RKO (cell line): ENCODE measurements around the gene APLP2.
A peak's percentile ranks its signal among the peaks of the same experiment; 100 is the strongest.
"Not testable (repeated sequence)": the region's sequence is repeated elsewhere in the genome, so short reads cannot be mapped to it uniquely, and the experiment has no call there.

ENCODE experiments used
- DNase-seq: peaks from one replicate; pipeline ENCODE4 v3.0.0-alpha.2; 2016; ENCODE audit warnings: low spot score

The APLP2 gene

DNA sequence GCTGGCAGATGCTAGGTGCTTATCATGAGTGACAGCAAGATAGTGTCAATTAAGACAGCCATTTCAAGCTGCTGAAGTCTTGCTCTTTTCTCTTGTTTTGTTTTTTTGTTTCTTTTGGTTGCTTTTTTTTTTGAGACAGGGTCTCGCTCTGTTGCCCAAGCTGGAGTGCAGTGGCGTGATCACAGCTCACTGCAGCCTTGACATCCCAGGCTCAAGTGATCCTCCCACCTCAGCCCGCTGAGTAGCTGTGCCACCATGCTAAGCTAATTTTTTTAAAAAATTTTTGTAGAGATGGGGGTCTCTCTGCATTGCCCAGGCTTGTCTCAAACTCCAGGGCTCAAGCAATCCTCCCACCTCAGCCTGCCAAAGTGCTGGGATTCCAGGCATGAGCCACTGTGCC is 102.3 kb downstream of the APLP2 start:
- not testable (repeated sequence) for DNase-seq

DNA sequence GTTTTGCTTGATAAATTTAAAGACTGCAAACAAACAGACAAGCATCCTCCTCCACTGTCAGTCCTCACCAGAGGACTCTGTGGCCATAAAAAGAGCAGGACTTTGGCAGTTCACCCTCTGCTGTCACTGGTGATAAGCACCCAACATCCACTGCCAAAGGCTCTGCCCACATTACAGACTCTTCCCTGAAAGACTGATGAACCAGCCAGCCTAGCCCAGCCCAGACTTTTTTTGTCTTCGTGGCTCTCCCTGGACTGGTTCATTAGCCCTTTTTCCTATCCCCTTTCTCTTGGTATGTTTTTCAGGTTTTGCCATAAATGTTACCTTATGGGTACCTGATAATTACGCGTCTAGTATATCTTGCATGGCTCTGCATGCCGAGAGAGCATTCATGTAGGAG is 104.9 kb downstream of the APLP2 start:
- DNase-seq, result no peak

DNA sequence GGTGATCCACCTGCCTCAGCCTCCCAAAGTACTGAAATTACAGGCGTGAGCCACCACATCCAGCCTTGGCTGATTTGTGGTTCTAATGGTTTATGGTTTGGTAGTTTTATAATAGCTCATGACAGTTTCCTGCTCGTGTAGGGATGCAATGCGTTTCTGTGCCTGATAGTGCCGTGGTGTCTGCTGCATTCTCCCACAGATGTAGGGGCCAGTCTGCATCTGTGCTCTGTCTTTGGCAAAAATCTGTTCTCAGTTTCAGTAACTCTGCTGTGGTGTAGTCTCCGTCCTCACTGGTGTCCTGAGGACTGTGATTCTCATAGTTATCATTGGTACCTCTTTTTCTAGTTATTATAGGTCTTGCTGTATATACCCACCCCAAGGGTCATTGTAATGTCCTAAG is 106.2 kb downstream of the APLP2 start:
- DNase-seq, result no peak

DNA sequence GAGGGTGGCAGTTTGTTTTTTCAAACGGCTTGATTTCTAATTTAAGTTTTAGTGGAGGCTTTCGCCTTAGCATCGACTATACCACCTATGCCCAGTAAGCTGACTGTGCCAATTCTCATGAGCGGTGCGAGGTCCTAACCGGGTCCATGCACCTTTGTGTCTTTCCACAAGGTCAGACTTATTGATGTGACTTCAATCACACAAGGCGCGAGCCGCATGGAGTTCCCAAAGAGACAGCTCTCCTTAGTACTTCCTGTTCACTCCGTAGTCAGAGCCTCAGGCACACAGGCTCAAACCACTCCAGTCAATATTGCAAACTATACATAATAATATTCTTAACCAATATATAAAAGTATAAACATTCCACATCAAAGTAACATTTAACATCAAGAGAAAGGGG is 108.1 kb downstream of the APLP2 start:
- no peak for DNase-seq

DNA sequence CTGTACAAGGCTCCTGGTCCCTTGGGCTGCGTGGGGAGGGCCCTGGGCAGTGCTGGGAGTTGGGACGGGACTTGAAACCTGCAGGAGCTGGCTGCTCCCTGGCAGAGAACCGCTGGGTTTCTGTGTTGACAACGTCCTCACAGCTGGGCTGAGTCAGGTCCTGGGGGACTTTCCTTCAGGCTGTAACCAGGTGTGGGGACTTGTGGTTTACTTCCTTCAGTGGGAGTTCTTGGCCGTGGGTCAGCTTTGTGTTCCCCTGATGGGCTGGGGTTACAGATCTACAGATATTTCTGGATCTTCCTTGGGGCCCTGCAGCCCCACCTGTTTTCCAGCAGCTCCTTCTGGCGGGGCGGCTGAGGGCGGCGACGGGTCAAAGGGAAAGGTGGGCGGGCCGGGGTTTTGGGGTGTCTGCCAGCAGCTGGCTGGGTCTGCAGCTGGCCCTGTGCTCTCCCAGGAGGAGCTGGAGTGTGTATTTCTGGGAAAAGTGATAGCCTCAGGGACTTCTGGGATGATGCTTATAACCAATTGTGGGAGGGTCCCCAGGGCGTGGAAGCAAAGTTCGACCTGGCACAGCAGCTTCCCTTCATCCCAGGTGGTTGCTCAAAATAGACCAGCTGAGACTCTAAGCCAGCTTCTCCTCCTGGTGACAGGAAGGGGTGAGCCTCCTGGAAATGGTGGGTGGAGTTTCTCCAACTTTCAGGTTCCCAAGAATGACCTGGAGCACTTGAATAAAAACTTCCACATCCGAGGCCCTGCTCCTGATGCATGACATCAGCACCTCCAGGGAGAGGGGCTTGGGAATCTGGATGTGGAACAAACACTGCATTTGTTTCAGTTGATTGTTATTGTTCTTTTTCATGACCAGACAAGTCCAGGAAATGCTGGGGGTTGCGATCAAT is 109.0 kb downstream of the APLP2 start:
- no peak for DNase-seq

DNA sequence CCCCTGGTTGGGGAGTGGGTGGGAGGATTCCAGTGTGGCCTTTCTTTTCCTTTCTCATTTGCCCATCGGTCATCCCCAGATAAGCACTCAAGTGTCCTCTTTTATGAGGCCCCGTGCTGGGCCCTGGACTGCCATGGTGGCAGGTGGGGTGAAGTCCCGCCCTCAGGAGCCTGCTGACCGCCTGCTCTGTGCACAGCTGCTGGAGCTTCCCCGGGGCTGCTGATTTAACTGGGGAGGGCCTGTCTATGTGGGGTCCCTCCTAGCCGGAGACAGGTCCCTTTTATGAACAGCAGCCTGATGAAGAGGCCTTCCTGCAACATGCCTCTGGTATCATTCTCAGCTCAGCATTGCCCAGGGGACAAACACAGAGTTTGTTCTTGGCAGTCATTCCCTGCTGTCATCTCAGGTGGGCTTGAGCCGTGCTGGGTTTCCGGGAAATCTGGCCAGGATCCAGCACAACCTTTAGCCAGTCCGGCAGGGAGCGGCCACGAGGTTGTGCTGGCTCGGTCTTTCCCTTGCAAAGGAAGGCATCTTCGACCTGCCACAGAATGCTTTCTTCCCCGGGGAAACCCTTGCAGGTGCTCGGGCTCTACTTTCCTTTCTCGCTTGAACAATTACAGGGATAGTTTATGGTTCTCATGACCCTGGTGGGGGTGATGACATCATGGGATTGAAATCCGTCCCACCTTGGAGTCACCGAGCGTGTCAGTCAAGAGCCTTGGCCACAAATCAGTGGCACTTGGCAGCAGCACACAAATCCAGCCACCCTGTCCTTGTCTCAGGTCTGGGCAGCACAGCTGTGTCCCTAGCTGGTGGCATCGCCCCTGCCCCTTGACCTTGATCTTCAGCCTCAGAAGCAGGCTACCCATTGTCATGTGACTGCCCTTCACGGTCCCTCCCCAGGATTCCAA is 110.0 kb downstream of the APLP2 start:
- DNase-seq, result no peak

DNA sequence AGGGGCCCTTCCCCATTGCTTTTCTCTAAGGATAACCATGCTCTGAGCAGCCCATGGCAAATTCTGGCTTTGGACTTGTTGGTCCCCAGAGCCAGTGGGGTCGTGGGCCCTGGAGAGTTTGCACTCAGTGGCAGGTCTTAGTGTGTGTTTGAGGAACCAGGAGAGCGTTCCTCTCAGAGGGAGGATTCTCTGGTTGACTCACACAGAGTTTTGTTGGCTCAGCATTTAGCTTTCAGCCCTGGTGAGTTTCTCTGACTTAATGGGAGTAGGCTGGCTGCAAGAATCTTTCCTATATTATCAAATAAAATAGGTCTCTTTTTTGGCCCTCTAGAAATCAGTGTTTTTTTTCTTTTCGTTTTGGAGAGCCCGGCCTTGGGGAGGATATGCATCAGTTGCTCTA is 110.8 kb downstream of the APLP2 start:
- DNase-seq, result no peak

DNA sequence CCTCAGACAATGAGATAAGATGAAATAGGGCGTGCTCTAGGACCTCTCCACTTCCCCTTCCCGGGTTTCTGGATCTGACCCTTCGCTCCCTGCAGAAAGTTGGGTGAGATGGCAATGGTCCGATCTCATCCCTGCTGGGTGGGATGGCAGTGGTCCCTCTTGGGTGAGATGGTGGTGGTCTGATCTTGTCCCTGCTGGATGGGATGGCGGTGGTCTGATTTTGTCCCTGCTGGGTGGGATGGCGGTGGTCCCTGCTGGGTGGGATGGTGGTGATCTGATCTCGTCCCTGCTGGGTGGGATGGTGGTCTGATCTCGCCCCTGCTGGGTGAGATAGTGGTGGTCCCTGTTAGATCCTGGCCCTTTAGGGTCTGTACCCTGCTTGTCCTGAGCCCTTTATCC is 111.2 kb downstream of the APLP2 start:
- no peak for DNase-seq

DNA sequence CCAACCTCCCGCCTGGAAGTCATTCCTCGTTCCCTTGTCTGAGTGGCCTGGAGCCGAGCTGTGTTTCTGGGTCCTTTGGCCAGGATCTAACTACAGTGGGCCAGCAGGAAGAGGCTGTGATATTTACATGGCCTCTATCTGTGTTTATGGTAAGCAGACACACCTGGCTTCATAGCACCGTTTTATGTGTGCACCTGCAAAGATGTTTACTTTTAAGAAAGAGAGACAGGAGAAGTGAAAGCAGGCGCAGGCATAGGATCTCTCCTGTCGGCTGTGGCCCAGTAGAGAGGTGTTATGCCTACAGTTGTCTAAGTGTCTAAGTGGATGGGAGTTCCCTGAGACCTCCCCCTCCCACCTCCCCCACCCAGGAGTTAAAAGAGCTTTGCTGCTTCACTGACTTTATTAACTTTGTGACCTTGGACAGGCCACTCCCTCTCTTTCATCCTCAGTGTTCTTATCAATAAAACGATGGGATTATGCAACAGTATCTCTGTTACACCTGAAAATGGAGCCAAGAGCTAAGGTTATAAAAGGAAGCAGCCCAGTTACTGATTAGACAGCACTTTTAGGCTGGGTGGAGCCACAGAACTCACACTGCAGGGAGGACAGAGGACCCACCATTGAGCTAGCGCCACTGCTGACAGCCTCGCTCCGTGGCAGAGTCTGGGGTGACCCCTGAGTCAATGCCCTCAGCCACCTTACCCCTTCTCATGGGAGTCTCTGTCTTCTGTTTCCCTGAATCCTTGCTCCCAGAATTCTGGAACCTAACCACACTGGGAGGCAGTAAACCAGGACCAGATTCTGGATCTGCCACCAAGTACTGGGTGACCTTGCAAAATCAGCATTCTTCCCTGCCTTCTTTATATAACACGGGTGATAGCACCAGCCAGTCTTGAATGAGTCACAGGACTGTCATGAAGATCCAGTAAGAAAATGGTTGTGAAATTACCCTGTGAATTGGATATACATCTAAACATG is 111.9 kb downstream of the APLP2 start:
- DNase-seq, result peak; percentile 51

DNA sequence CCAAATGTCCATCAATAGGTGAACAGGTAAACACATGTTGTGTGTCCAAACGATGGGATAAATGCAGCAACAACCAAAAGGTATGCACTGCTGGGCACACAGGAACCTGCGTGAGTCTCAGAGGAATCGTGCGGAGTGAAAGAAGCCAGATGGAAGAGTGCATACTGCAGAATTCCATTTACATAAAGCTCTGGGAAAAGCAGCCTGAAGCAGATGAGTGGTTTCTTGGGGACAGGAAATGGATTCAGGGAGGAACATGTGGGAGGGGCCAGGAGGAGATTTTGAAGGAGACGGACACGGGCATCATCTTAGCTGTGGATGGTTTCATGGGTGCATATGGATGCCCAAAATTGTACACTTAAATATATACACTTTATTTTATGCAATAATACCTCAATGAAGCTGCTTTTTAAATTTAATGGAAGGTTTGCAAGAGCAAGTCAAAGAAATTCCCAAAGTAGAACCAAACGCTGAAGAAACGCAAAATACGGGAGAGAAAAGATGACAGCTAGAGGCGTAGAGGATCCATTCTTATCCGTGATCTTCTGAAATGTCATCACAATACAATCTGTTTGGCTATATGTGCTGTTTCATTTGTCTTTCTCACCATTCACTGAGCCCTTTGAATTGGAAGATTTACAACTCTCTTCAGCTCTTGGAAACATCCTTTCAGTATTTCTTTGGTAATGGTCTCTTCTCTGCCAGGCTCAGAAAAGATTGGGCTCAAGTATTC is 114.3 kb downstream of the APLP2 start:
- DNase-seq, result no peak

DNA sequence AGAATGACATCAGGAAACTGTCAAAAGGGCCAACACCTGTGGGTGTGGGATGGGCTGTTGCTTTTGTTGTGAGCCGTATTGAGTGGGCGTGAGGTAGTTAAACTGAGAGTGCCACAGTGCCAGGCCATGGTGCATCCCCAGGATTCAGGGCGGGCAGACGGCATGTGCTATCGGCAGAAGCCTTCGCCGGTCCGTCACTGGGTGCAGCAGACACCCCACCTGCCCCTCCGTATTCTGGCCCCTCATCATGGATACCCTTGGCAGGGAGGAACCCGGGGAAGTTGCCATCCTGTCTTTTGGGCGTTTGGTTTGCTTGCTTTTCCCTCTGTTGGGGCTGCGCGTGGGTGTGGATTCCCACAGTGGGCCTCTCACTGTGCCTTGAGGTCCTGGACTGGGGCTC is 117.4 kb downstream of the APLP2 start:
- DNase-seq, result no peak

DNA sequence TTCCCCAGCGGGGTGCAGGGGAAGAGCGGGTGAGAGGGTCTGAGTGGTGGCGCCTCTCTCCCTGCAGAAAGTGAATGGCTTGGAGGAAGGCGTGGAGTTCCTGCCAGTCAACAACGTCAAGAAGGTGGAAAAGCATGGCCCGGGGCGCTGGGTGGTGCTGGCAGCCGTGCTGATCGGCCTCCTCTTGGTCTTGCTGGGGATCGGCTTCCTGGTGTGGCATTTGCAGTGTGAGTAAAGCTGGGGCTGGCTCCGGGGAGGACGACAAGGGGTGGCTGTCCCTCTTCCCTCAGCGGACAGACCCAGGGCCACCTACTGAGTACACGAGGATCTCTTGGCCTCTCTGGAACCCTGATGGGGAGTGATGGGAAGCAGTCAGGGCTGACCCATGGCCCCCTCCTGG is 118.4 kb downstream of the APLP2 start:
- no peak for DNase-seq

DNA sequence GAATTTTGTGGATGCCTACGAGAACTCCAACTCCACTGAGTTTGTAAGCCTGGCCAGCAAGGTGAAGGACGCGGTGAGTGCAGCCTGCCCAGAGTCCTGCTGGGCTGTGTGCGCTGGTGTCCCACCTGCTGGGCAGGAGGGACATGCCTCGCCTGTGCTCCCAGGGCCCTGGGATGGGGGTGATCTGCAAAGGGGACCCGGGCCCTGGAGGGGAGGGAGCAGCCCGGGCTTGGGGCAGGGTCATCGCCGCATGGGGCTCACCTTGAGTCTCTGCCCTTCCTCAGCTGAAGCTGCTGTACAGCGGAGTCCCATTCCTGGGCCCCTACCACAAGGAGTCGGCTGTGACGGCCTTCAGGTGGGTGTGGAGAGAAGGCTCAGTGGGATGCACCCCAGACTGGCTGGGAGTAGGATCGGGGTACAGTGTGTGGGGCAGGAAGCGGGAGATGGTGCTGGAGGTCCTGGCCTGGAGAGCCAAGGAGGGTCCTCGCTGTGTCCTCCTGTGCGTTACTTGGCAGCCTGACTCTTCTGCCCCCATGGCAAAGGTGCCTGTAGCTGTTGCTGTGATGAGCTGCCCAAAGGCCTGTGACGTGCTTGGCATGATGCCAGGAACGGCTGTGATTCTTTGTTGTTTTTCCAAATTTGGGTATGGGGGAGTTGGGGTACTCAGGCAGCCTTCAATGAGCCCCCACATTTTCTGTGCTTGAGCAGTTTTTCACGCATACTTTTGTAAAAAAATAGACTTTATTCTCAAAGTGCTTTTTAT is 119.1 kb downstream of the APLP2 start:
- DNase-seq, result no peak

DNA sequence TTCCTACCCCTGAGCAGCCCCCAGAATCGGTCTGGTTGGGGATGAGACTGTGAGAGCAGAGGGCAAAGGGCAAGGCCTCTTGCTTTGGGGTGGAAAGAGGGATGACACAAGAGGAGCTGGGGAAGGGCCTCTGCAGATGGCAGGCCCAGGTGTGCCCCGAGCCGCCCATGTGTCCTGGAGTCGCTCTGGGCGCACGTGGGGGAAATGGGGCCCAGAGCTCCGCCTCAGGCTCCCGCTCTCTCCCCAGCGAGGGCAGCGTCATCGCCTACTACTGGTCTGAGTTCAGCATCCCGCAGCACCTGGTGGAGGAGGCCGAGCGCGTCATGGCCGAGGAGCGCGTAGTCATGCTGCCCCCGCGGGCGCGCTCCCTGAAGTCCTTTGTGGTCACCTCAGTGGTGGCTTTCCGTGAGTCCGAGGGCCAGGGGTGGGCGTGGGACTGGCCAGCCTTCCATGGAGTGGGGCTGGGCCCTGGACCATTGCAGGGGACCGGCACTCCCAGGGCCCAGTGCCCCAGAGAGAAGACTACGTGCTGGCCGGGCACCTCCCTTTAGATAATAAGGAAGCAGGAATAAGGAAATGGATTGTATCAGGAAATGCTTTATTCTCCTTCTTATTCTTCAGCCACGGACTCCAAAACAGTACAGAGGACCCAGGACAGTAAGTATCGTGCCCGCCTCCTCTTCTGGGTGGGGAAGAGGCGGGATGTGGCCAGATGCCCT is 120.0 kb downstream of the APLP2 start:
- no peak for DNase-seq

DNA sequence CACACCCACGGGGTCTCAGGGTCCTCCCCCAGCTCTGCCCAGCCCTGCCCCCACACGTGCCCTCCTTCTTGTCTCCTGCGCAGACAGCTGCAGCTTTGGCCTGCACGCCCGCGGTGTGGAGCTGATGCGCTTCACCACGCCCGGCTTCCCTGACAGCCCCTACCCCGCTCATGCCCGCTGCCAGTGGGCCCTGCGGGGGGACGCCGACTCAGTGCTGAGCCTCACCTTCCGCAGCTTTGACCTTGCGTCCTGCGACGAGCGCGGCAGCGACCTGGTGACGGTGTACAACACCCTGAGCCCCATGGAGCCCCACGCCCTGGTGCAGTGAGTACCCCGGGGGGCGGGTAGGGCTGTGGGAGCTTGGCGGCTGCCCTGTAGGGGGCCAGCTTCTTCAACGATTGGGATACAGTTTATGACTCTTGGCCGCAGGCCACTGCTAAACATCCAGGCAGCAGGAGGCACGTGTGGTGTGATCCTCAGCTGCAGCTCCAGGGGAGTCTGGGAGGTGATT is 120.7 kb downstream of the APLP2 start:
- DNase-seq, result no peak

DNA sequence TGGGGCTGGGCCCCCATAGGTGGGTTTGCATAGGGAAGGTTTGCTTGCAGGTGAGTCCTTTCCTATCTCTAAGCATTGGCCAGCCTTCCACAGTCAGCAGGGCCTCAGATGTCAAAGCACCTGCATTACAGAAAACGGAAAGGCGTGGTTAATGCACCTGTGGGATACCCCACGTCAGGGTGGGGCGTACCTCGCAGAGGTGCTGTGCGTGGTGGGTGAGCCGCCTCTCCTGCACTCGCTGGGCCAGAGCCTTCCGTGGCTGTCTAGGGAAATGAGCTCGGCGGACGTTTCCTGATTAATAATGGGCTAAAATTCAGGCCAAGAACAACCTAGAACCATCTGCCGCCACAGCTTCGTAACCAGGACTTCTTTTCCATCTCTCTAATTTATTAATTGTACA is 122.2 kb downstream of the APLP2 start:
- DNase-seq, result no peak

DNA sequence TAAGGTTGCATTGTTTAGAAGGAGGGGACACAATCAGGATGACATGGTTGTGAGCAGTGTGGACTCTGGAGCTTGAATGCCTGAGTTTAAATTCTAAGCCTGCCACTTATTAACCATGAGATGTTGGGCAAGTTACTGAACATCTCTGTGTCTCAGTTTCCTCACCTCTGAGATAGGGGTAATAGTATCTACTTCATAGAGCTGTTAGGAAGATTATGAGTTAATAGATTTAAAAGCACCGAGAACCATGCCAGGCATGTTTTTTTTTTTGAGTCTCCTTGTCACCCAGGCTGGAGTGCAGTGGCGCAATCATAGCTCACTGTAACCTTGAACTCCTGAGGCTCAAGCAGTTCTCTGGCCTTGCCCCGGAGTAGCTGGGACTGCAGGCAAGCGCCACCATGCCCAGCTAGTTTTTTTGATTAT is 123.2 kb downstream of the APLP2 start:
- DNase-seq, result no peak

DNA sequence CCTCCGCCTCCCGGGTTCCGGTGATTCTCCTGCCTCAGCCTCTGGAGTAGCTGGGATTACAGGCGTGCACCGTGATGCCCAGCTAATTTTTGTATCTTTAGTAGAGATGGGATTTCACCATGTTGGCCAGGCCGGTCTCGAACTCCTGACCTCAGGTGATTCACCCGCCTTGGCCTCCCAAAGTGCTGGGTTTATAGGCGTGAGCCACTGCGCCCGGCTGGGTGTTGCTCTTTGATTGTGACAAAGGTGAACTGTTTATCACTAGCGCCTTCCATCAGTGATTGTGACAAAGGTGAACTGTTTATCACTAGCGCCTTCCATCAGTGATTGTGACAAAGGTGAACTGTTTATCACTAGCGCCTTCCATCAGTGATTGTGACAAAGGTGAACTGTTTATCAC is 123.9 kb downstream of the APLP2 start:
- not testable (repeated sequence) for DNase-seq
